A673 (cell line): ENCODE results near the gene YWHAQ. TPM values are rescaled to one million over a fixed set of nuclear protein-coding genes. Genes with fewer than 3 reads are reported as not detected.

Experiments
- BruUV-seq: library from RNA; stranded (reverse); fragments of 400-500 nt; replicated peaks from 2 replicates; lab custom pipeline; 2021; lab: Mats Ljungman, UMichigan
- CTCF ChIA-PET: fragments of 300-600 bp; sonication (Branson Sonifier 250); formaldehyde crosslinking; loops from one replicate; lab custom pipeline; 2022; ENCODE audit warnings: antibody characterized with exemption; lab: Charles Lee
- POLR2A ChIA-PET: fragments of 300-600 bp; sonication (Branson Sonifier 250); formaldehyde crosslinking; loops from one replicate; lab custom pipeline; 2022; ENCODE audit warnings: antibody characterized with exemption; ENCODE audit not compliant: low non-redundant PET; lab: Charles Lee
- DNase-seq: peaks from one replicate; pipeline ENCODE4 v3.0.0-alpha.2; 2015; ENCODE audit warnings: low spot score
- H3K27ac ChIP-seq: fragments of 200-600 bp; sonication (generic); 2 replicates; pipeline ENCODE4 v1.5.1; 2016; ENCODE audit warnings: mixed run types, low read depth, mild to moderate bottlenecking, mixed read lengths, antibody characterized with exemption, low read length; ENCODE audit not compliant: poor library complexity, severe bottlenecking
- H3K27me3 ChIP-seq: fragments of 200-600 bp; sonication (generic); replicated peaks from 2 replicates; pipeline ENCODE4 v1.6.1; 2017; ENCODE audit warnings: mixed run types, low read depth, mild to moderate bottlenecking, mixed read lengths, antibody characterized with exemption, low read length; ENCODE audit not compliant: insufficient read depth, poor library complexity
- H3K36me3 ChIP-seq: fragments of 200-600 bp; sonication (generic); 2 replicates; pipeline ENCODE4 v1.6.1; 2016; ENCODE audit warnings: mixed run types, mild to moderate bottlenecking, mixed read lengths, antibody characterized with exemption, low read length; ENCODE audit not compliant: insufficient read depth, poor library complexity, severe bottlenecking
- H3K4me1 ChIP-seq: fragments of 200-600 bp; sonication (generic); 2 replicates; pipeline ENCODE4 v1.6.1; 2017; ENCODE audit warnings: mixed run types, mild to moderate bottlenecking, mixed read lengths, antibody characterized with exemption, low read length; ENCODE audit not compliant: insufficient read depth, poor library complexity, severe bottlenecking
- H3K4me3 ChIP-seq: fragments of 200-600 bp; sonication (generic); 2 replicates; pipeline ENCODE4 v1.5.1; 2016; ENCODE audit warnings: low read depth, mixed run types, mild to moderate bottlenecking, mixed read lengths, low read length; ENCODE audit not compliant: poor library complexity, severe bottlenecking
- H3K9me3 ChIP-seq: fragments of 200-600 bp; sonication (generic); 2 replicates; pipeline ENCODE4 v1.6.1; 2016; ENCODE audit warnings: mixed run types, low read depth, mild to moderate bottlenecking, mixed read lengths, antibody characterized with exemption, low read length; ENCODE audit not compliant: poor library complexity, severe bottlenecking
- CTCF ChIP-seq: fragments of 300-800, 200-600 bp; sonication (generic); conservative IDR thresholded peaks from 2 replicates; pipeline ENCODE4 v1.5.1; 2017; ENCODE audit warnings: low read depth, mild to moderate bottlenecking, antibody characterized with exemption, low read length, moderate library complexity, mixed read lengths
- EZH2 ChIP-seq: fragments of 200-600 bp; sonication (generic); IDR thresholded peaks from 2 replicates; pipeline ENCODE4 v1.6.1; 2017; ENCODE audit warnings: borderline replicate concordance, low read depth, mild to moderate bottlenecking, mixed read lengths, antibody characterized with exemption, low read length; ENCODE audit not compliant: poor library complexity, severe bottlenecking
- intact Hi-C: fragments of 100-400 bp; cut with micrococcal nuclease; formaldehyde crosslinking; loops from one replicate; pipeline ENCODE4 v1.10.0; 2022; ENCODE audit not compliant: unreplicated experiment
- total RNA-seq: library from RNA; stranded (reverse); gene quantifications from 2 replicates; pipeline ENCODE4 v1.2.3, GENCODE V29; 2021

Gene YWHAQ
- total RNA-seq, 1 experiment from 2014 or later = 533 TPM

- peaks cover 38% of the 10 kb centered on the region for H3K36me3 ChIP-seq
- intact Hi-C loops = no loop called here
- no peaks in the 10 kb centered on the region for H3K4me1 ChIP-seq
- TF ChIP-seq EZH2 (no peak), CTCF (no peak)
- BruUV-seq = no TSS peak
- H3K9me3 ChIP-seq = peaks cover 24% of the 10 kb centered on the region
- POLR2A ChIA-PET = interaction anchor here (0.5 kb wide), 1 partner anchor 11 kb away, joined by 3 read pairs; no protein-coding TSS in a partner anchor
- no peak overlapping the region for H3K27ac ChIP-seq
- no peaks in the 10 kb centered on the region for H3K27me3 ChIP-seq
- no peak overlapping the region for H3K4me3 ChIP-seq
- CTCF ChIA-PET = no interaction called here
- DNase-seq = no peak
Measured at GRCh38 chr2:9602412-9602811, 28.4 kb downstream of the YWHAQ start.

GRCh38 chr2:9601397-9601796 is 29.4 kb downstream of the YWHAQ start:
- no peak for TF ChIP-seq EZH2
- no peak for TF ChIP-seq CTCF
- Histone ChIP-seq H3K27ac (no peak overlapping the region), H3K27me3 (no peaks in the 10 kb centered on the region), H3K4me1 (peaks cover 6% of the 10 kb centered on the region), H3K4me3 (no peak overlapping the region), H3K36me3 (peaks cover 38% of the 10 kb centered on the region), H3K9me3 (peaks cover 24% of the 10 kb centered on the region)
- intact Hi-C loops = no loop called here
- ChIA-PET CTCF (no interaction called here), POLR2A (no interaction called here)
- BruUV-seq = no TSS peak
- DNase-seq = no peak

- no peak overlapping the region for H3K4me3 ChIP-seq
- peaks cover 24% of the 10 kb centered on the region for H3K9me3 ChIP-seq
- no peak overlapping the region for H3K27ac ChIP-seq
- POLR2A ChIA-PET = no interaction called here
- no peaks in the 10 kb centered on the region for H3K27me3 ChIP-seq
- H3K4me1 ChIP-seq = peaks cover 24% of the 10 kb centered on the region
- DNase-seq = no peak
- intact Hi-C loops = no loop called here
- TF ChIP-seq EZH2 (no peak), CTCF (no peak)
- H3K36me3 ChIP-seq = peaks cover 38% of the 10 kb centered on the region
- CTCF ChIA-PET = no interaction called here
- BruUV-seq = no TSS peak
Measured at GRCh38 chr2:9599430-9599829, 31.4 kb downstream of the YWHAQ start.
